NOMO-1 (cell line): Measurements from ENCODE around the gene GTPBP10.
"Not testable (repeated sequence)": the region's sequence is repeated elsewhere in the genome, so short reads cannot be mapped to it uniquely, and the experiment has no call there.

Source experiments
- DNase-seq, 2 experiments: peaks; one replicate each; lab custom pipeline; 2025; ENCODE audit not compliant: unreplicated experiment in 2 of 2; lab: John Stamatoyannopoulos, UW

Gene GTPBP10

GRCh38 chr7:90350032-90350431 lies 3.5 kb downstream of the GTPBP10 start:
- DNase-seq = not testable (repeated sequence)

GRCh38 chr7:90351987-90352386 lies 5.5 kb downstream of the GTPBP10 start:
- no peak for DNase-seq

GRCh38 chr7:90383422-90383821 lies 36.9 kb downstream of the GTPBP10 start:
- no peak for DNase-seq

- DNase-seq = no peak
Measured at GRCh38 chr7:90383861-90384260, 37.3 kb downstream of the GTPBP10 start.

GRCh38 chr7:90384433-90384832 lies 37.9 kb downstream of the GTPBP10 start:
- no peak for DNase-seq

GRCh38 chr7:90387470-90388240 lies 41.1 kb downstream of the GTPBP10 start:
- DNase-seq = no peak

GRCh38 chr7:90390926-90391325 lies 44.4 kb downstream of the GTPBP10 start:
- DNase-seq = no peak

GRCh38 chr7:90391488-90391887 lies 45.0 kb downstream of the GTPBP10 start:
- DNase-seq = no peak

GRCh38 chr7:90396420-90396819 lies 49.9 kb downstream of the GTPBP10 start:
- no peak for DNase-seq

GRCh38 chr7:90401989-90402388 lies 55.5 kb downstream of the GTPBP10 start:
- no peak for DNase-seq

GRCh38 chr7:90402785-90403173 lies 56.3 kb downstream of the GTPBP10 start:
- DNase-seq = no peak

GRCh38 chr7:90403174-90404113 lies 56.9 kb downstream of the GTPBP10 start, which contains the start of gene CLDN12:
Gene CLDN12, plus strand, starts transcription at chr7:90403461. Its CDS starts 9,216 bp downstream, at chr7:90412677.
- DNase-seq = peak; percentile 100

- no peak for DNase-seq
Measured at GRCh38 chr7:90404777-90405176, 58.3 kb downstream of the GTPBP10 start.

- DNase-seq = no peak
Measured at GRCh38 chr7:90407484-90407821, 60.9 kb downstream of the GTPBP10 start.

- DNase-seq = no peak
Measured at GRCh38 chr7:90408142-90408541, 61.6 kb downstream of the GTPBP10 start.

GRCh38 chr7:90409667-90410066 lies 63.2 kb downstream of the GTPBP10 start:
- DNase-seq = no peak

- peak in 1 of 2 experiments; percentile 68 for DNase-seq
Measured at GRCh38 chr7:90411510-90411909, 65.0 kb downstream of the GTPBP10 start.

GRCh38 chr7:90412458-90413184 lies 66.1 kb downstream of the GTPBP10 start:
- DNase-seq = no peak

GRCh38 chr7:90413185-90413528 lies 66.6 kb downstream of the GTPBP10 start:
- no peak for DNase-seq

GRCh38 chr7:90421651-90422050 lies 75.1 kb downstream of the GTPBP10 start:
- DNase-seq = no peak

GRCh38 chr7:90424720-90425119 lies 78.2 kb downstream of the GTPBP10 start:
- DNase-seq = no peak
